ENCODE data around the gene ING1.
"Not testable (repeated sequence)": the region's sequence is repeated elsewhere in the genome, so short reads cannot be mapped to it uniquely, and the experiment has no call there.

Gene ING1

DNA sequence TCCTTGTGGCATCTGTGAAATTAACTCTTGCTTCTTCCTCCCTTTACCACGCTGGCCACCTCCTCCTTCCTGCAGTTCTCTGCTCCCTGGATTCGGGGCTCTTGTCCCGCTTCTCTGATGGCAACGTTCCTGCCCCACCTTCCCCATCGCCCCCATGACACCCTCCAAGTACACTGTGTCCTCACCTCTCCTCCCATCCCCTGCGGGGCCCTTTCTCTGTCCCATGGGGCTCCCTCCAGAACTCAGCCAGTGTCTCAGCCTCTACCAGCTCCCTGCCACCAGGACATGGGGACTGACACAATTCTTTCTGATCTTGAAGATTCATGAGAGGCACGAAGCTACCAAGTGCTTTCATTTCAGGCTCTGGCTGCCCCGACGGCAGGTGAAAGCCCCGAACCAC is 16.7 kb upstream of the ING1 start:
- DNase-seq, result no peak

DNA sequence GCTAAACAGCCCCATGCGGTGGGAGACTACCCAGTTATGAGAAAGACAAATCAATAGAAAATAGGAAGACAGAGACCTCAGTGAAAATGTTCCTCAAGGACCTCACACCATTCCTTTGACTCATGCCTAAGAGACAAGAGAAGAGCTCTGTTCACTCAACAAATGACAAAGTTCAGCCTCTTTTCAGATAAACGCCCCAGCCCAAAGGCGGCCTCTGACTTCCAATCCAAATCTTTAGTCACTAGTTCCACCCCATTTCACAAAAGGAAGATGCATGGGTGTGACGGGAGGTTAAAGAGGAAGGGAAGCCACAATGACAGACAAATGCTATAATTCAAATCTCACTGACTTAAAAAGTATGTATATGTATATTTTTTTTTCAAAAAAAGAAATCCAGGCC is 15.7 kb upstream of the ING1 start:
- no peak for DNase-seq

DNA sequence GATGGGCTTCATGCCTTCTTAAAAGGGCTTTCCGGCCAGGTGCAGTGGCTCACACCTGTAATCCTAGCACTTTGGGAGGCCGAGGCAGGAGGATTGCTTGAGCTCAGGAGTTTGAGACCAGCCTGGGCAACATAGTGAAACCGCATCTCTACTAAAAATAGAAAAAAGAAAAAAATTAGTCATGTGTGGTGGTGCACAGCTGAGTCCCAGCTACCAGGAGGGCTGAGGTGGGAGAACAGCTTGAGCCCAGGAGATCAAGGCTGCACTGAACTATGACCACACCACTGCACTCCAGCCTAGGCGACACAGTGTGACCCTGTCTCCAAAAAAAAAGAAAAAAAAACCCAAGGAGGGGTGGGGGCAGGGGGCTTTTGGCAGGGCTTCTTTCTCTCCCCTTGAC is 14.8 kb upstream of the ING1 start:
- no peak for DNase-seq

DNA sequence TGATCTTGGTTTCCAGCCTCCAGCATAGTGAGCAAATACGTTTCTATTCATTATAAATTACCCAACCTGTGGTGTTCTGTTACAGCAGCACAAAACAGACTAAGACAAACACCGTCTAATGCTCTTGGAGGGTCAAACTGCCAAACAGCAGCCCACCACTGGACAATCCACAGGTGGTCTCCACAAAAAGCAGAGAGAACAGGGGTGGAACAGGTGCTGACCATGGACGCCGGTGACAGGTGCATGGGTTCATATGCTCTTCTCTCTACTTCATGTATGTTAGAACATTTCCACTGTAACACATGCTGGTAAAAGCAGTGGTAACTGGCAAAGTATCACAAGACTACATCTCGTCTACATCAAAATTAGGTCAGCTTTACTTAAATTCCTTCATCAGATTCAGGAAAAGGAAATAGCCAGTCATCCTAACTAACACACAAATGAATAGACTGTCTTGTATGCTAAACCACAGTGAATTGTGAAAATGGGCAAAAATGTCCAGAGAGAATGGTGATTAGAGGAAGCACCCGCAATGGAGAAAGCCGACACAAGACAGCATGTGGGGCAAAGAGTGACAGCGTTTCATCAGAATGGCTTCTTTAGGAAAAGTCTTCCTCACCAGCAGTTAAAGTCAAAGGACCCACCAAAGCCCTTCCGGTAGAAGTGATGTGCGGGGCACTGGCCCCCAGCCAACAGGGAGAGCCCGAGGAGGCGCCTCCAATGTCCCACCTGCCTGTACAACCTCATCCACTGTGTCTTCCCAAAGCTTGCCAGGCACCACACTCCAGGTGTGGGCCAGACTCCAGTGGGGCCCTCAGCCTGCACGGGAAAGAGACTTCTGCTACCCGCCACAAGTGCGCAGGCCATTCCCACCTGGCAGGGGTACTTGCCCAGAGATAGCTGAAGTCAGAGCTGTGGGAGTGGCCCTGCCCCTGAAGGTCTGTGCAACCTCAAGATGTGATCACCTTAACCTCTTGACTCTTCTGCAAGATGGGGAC is 14.1 kb upstream of the ING1 start:
- DNase-seq, result no peak

DNA sequence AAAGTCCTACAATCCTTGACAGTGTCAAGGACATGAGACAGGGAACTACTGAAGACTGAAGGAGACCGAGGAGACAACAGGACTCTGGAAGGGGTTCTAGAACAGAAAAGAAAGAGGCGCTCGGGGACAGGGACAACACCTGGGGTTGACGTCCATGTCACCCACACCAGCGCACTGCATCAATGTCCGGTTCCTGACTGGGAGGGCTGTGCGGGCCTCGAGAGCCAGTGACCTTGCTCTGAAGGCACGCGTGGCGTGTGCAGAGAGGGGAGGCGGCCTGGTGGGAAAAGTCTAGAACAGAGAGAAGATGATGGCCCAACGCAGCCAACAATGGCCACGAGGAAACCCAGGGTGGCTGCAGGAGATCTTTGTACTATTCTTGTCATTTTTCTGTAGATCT is 13.3 kb upstream of the ING1 start:
- no peak for DNase-seq

DNA sequence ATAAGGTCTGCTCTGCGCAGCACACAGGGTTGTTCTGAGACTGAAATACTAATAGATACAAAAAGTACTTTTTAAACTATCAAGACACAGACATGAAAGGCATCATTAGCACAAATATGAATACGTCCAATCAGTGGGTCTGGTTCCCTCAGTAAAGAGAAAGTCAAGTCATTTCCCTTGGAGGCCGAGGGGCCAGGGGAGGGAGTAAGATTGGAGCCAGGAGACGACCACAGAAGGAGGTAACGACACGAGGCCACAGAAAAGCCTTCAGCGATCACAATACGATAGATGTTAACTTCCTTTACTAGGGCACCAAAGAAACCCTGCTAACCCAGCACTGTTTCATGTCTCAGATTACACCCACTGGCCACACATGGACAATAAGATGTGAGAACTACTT is 12.9 kb upstream of the ING1 start:
- no peak for DNase-seq

DNA sequence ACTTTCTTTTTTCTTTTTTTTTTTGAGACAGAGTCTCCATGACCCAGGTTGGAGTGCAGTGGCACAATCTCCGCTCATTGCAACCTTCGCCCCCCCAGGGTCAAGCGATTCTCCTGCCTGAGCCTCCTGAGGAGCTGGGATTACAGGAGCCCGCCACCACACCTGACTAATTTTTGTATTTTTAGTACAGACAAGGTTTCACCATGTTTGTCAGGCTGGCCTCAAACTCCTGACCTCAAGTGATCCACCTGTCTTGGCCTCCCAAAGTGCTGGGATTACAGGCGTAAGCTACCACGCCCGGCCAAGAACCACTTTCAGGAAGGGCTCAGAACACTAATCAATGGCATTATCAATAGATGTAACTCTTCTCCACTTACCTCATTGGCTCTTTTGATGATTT is 12.4 kb upstream of the ING1 start:
- DNase-seq, result not testable (repeated sequence)

DNA sequence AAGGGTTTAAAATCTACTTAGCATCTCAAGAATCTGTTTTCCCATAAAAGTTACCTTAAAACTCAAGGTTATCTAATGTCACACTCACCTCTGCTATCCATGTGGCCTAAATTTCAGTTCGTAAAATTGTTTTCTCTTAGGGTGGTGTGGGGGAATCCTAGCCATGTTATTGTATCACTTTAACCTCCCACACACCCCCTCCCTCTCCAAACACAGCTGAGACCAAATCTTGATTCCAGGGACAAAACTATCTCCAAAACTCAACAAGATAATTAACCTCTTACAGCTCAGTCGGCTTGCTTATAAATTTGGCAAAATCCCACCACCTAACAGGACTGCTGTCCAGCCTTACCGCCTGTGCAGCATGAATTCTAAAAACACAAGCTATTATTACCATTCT is 11.4 kb upstream of the ING1 start:
- no peak for DNase-seq

DNA sequence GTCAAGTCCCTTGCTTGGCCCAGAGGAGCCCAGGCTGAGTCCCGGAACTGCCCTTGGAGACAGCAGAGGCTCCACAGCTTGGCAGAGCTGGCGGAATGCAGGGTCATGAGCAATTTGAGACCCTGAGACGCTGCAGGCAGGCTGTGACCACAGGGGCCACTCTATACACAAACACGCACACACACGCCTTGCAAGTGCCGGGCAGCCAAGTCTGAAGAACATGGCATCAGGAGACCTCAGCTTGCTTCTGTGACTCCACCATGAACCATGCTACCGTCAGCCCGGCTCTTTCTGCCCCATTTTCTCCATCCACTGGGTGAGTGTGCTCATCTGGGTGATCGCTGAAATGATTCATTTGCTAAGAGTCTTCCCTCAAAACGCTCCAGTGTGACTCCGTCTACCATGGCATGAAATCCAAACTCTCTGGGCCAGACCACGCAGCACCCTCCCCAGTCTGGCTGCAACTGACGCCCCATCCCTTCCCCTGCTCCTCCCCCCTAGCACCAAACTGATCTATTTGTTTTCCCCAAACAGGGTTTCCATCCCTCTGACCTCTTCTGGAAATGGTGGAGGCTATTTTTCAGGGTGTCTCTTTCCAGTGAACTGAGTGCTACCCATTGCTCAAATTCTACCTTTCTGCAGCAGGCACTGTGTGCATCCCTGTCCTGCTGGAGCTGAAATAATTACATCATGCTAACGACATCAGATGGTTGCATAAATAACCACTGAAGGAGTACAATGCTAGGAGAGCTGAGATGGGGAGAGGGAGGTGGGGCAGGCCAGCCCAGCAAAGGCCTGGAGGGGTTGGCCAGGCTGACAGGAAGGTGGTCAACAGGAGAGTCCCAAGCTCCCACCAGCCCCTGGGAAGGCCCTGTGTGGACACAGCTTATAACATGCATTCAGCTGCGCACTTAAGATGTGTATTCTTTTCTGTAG is 10.6 kb upstream of the ING1 start:
- no peak for DNase-seq

DNA sequence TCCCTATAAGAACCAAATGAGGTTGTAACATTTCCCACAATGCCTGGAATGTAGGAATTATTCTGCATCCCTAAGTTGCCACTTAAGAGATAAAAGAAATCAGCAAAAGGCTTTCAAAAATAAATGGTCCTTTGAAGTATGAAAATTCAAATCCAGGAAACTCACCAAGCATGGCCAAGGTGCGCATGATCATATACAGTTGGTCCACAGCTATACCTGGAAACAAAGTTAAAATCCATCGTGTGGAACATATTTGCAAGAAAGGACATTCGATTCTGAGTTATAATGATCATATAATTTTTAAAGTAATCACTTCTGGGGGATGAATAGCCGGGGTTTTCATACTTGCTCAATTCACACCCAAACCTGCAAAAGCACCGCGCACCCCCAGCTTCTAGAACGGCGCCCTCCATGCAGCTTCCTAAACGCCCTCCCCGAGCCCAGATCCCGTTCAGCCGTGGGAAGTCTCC is 8.1 kb upstream of the ING1 start:
- DNase-seq, result peak; percentile 34

DNA sequence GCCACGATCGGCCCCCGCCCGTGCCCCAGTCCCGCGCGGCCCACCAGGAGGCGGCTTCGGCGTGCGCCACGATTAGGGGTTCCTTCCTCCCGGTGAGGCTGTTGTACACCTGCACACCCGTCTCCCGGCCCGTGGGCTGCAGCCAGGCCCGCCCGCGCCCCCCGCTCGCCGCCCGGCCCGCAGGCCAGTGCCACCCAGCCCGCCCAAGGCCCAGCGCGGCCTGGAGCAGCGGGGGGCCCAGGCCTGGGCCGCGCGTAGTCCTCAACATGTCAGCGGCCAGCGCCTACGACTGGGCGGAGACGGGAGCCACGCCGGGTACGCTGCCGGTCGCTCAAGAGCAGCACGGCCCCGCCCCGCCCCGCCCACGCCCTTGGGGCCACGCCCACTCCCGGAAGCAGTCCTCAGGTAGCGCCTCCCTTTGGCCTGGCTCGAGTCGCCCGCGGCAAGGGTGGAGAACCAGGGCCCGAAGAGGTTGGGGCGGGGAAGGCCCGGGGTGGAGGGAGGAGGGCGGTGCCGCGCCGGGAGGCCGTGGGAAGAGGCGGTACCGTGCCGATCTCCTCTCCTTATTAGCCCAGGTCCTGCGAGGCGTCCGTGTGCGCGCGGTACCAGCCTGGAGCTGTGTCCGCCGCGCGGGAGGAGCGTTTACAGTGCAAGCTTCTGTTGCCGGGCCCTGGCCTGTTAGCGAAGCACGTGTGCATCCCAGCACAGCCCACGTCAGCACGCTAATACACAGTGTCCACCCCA is 7.5 kb upstream of the ING1 start, which contains the start of gene CARS2:
Gene CARS2, minus strand, starts transcription at position 291 of the 744 bp plus-strand sequence. Its CDS starts 23 bp downstream, at position 268.
- DNase-seq, result peak; percentile 97

DNA sequence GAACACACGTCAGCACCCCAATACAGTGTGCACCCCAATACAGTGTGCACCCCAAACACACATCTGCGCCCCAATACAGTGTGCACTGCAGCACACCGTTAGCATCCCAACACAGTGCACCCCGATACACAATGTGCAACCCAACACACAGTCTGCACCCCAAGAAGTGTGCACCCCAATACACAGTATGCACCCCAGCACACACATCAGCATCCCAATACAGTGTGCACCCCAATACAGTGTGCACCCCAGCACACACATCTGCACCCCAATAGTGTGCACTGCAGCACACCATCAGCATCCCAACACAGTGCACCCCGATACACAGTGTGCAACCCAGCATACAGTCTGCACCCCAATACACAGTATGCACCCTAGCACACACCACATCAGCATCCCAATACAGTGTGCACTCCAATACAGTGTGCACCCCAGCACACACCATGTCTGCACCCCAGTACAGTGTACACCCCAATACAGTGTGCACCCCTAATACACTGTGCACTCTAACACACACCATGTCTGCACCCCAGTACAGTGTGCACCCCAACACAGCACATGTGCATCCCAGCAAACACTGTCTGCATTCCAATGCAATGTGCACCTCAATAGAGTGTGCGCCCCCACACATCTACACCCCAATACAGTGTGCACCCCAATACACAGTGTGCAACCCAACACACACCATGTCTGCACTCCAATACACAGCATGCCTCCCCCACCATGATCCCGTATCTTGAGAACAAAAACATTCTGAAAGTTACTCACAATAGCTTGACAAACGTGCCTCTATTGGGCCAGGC is 6.7 kb upstream of the ING1 start:
- no peak for DNase-seq

DNA sequence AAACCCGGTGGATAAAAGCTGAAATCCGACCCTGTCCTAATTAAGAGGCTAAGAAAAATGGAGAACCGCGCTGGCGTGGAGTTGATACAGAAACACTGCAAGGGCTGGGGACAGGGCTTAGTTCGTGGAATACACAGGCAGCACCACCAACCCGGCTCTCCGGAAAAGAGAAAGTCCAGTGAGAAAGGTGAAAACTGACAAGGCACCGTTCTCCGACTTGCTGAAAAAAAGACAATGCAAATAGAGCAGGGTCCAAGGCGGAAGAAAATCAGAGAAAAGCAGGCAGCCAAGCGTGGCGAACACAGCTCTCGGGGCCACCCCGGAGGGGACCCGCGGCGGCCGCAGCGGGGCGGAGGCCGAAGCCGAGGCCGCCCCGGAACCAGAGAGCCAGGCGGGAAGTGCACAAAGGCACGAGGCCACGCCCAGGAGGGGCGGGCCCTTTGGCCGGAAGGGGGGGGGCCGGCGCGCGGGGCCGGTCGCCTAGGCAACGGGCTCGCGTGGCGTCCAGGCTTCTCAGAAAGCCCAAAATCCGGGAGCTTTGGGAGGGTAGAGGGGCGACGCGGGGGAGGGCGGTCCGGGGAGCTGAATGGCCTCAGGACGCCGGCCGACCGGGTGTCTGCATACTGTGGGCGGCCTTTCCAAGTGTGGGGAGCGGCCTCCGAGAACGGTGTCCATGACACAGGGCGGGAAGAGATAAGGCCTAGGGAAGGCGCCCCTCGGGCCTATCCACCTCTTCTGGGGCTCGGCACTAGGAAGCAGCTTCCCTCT is 1.2 kb upstream of the ING1 start:
- peak; percentile 89 for DNase-seq

DNA sequence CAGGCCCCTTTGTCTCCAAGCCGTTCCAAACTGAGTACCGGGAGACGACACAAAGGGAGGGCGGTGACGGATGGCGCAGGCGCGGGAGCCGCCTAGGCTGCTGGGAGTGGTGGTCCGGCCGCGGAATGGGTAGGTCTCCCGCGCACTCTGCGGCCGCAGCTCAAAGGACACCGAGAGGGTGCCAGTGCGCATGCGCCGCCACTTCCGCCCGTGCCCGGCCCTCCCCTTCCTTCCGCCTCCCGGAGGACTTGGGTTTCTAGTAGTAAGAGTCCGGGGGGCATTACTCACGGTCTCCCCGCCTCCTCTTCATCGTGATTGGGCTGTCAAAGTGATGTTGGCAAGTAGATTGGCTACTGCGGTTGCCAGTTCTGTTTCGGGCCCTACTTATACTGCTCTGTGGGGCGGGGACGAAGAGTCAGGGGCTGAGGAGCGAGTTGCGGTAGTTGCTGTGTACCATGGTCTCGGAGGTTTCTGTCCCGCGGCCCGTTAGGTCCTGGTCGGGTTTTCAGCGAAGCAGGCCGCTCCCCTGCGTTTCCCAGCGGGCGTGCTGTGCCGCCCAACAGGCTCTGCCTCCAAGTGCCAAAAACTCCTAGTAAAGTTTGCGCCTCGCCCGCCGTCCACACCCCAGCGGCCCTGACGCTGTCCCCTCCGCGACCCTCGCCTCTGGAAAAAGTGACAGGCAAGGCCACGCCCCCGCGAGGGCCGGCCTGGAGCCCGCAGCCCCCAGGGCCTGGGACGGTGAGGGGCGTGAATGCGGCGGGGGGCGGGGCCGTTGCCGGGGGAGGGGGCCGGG is 455 bp upstream of the ING1 start:
- peak; percentile 99 for DNase-seq

DNA sequence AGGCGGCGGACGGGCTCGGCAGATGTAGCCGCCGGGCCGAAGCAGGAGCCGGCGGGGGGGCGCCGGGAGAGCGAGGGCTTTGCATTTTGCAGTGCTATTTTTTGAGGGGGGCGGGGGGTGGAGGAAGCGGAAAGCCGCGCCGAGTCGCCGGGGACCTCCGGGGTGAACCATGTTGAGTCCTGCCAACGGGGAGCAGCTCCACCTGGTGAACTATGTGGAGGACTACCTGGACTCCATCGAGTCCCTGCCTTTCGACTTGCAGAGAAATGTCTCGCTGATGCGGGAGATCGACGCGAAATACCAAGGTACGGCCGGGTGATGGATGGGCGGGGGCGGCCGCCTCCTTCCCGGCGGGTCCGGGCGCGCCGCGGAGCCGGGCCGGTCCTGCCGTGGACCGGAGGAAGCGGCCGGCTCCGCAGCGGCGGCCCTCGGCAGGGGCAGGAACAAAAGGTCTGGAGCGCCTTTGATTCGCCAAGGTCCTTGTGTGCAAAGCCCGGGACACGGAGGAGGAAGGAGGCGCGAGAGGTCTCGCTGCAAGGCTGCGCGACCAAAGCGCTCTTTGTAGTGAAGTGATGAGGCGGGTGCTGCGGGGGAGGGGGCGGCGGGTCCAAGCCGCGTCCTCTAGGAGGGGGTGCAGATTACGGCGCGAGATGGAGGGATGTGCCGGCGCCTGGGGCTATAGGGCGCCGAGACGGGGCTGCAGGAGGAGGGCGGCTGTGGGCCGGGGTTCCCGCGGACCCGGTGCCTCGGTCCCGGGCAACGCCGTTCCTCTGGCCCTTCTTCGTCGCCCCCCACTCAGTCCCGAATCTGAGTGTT is 689 bp downstream of the ING1 start:
- DNase-seq, result peak; percentile 22

DNA sequence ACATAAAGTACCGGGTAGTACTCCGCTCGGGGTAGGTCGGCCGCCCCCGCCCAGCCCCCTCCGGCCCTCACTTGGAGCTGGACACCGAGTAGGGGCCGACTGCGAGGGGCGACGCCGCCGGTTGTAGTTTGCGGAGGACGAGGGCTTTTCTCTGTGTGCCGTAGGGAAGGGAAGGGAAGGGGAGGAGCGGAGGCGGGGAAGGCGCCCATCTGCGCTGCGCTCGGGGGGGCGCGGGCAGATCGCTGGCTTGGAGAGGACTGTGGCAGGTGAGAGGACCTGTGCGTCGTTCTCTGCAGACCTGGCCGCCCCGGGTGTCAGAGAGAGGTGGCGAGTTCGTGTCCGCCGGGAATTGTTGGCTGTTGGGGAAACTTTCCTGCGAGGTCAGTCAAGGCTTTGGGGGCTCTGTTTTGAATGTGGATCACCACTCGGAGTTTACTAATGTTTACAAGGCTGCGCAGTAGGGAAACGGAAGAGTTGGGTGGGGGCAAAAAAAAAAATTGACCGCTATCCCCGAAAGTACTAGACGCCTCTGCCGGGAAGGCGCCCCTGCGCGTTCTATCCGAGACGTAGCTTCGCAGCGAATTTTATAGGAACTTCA is 1.4 kb downstream of the ING1 start:
- peak; percentile 78 for DNase-seq

DNA sequence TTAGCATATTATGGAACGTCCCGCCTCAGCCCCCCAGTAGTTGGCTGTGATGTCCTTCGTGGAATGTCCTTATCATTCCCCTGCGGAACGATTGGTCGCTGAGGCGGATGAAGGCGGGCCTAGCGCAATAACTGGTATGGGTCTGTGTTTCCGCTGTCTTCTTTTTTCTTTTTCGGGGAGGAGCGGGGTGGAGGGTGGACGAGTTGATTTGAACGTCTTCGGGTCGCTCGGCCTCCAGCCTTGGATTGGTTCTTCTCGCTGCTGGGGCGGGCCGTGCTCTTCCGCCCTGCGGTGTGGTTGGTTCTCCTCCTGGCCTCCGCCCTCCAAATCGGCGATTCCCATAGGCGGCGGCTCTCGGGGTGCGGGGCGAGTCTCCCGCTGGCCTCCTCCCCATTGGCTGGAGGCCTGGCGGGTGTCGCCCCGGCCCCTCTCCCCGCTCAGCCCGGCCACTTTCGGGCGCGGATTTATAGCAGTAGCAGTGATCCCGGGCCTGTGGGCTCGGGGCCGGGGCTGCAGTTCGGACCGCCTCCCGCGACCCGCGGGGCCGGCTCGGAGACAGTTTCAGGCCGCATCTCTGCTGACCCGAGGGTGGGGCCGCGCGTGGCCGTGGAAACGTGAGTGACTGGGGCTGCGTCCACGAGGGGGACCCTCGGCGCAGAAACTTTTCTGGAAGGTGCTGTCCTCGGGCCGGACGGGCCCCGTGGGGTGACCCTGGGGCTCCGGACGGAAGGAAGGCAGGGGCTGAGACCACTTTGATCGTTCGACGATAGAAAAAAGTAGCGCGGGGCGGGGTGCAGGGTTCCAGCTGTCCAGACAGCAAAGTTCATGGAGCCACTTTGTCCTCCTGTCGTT is 2.1 kb downstream of the ING1 start:
- DNase-seq, result peak; percentile 100

DNA sequence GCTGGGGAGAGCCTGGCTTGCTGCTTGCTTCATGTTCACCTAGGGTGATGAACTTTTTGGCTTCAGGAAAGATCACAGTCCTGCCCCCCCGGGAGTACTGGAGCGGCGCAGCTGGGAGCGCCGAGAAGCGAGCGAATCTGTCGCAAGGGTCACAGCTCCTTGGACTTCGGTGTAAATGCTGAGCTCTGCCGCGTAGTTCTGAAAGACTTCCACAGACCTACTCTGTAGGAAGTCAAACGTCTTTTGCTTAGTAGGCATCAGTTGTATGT is 2.7 kb downstream of the ING1 start:
- no peak for DNase-seq
